HepG2 (cell line): ENCODE results near the gene TRIM10. TPM values are rescaled to one million over a fixed set of nuclear protein-coding genes. Genes with fewer than 3 reads are reported as not detected.
"Not testable (repeated sequence)": the region's sequence is repeated elsewhere in the genome, so short reads cannot be mapped to it uniquely, and the experiment has no call there.

ENCODE experiments used
- ATAC-seq: fragments of 200-7000 bp; cut with Tn5 transposase; 3 replicates; pipeline ENCODE4 v1.9.1; 2020; ENCODE audit warnings: mild to moderate bottlenecking, moderate library complexity
- BruUV-seq: library from RNA; stranded (reverse); fragments of 400-500 nt; replicated peaks from 2 replicates; lab custom pipeline; 2021; lab: Mats Ljungman, UMichigan
- CTCF ChIA-PET: fragments of 300-600 bp; formaldehyde crosslinking; extraction: SDS; loops from one replicate; lab custom pipeline; 2021; ENCODE audit warnings: low total read pairs, inconsistent platforms, low intra/inter-chr PET ratio; lab: Yijun Ruan, JAX
- POLR2A ChIA-PET: fragments of 350-600 bp; sonication (Branson Sonifier 250); formaldehyde crosslinking; loops from one replicate; lab custom pipeline; 2020; ENCODE audit warnings: antibody characterized with exemption, inconsistent platforms; lab: Yijun Ruan, JAX
- DNase-seq: peaks from one replicate; pipeline ENCODE4 v3.0.0-alpha.2; 2015; ENCODE audit warnings: low spot score
- FAIRE-seq: peaks from 3 replicates; lab custom pipeline; 2011; peaks lifted over from hg19 to GRCh38; lab: Jason Lieb, UNC
- H2AFZ ChIP-seq: one replicate; pipeline ENCODE4 v1.6.1; 2011; ENCODE audit warnings: low read length, inconsistent platforms
- H3K27ac ChIP-seq: fragments of 300-600 bp; 3 replicates; pipeline ENCODE4 v1.8.0; 2011; ENCODE audit warnings: mixed run types, mild to moderate bottlenecking, mixed read lengths, low read length, inconsistent platforms; ENCODE audit not compliant: insufficient read depth; ENCODE audit errors: extremely low read length
- H3K27me3 ChIP-seq, 2 experiments: fragments of 200-600 bp in 1 of 2; 2 replicates in 1 of 2; 3 replicates in 1 of 2; pipeline versions ENCODE4 v1.6.0 to v1.8.0; 2011; ENCODE audit warnings: low read length in 2 of 2, mild to moderate bottlenecking in 2 of 2, moderate library complexity in 2 of 2, inconsistent platforms in 1 of 2; ENCODE audit not compliant: insufficient read depth in 2 of 2, control insufficient read depth in 1 of 2
- H3K36me3 ChIP-seq, 2 experiments: fragments of 200-600 bp in 1 of 2; replicated peaks in 1 of 2; 2 replicates in 1 of 2; 3 replicates in 1 of 2; pipeline versions ENCODE4 v1.5.1 to v1.8.0; 2011; ENCODE audit warnings: low read length in 2 of 2, inconsistent platforms in 1 of 2; ENCODE audit not compliant: insufficient read depth in 2 of 2, control insufficient read depth in 1 of 2
- H3K4me1 ChIP-seq: 2 replicates; pipeline ENCODE4 v1.5.1; 2012; ENCODE audit warnings: low read length, inconsistent platforms; ENCODE audit not compliant: insufficient read depth
- H3K4me2 ChIP-seq: 2 replicates; pipeline ENCODE4 v1.6.0; 2011; ENCODE audit warnings: low read depth, low read length, inconsistent platforms
- H3K4me3 ChIP-seq, 3 experiments: fragments of 200-600 bp in 1 of 3; sonication (generic), shearing (Covaris generic) in 1 of 3; replicated peaks in 1 of 3; 2 replicates each; pipeline ENCODE4 v1.5.1; 2011 to 2016; ENCODE audit warnings: low read length in 3 of 3, inconsistent platforms in 2 of 3, low read depth in 2 of 3, mild to moderate bottlenecking in 2 of 3, control low read depth in 1 of 3, mixed read lengths in 1 of 3; ENCODE audit not compliant: insufficient read depth in 1 of 3
- H3K79me2 ChIP-seq: one replicate; pipeline ENCODE4 v1.6.1; 2011; ENCODE audit warnings: low read length, inconsistent platforms; ENCODE audit not compliant: insufficient read depth
- H3K9ac ChIP-seq: 2 replicates; pipeline ENCODE4 v1.6.0; 2011; ENCODE audit warnings: mild to moderate bottlenecking, low read depth, low read length, inconsistent platforms; ENCODE audit not compliant: insufficient read depth
- H3K9me3 ChIP-seq: 2 replicates; pipeline ENCODE4 v1.5.1; 2012; ENCODE audit warnings: mild to moderate bottlenecking, low read length
- H4K20me1 ChIP-seq: 2 replicates; pipeline ENCODE4 v1.6.0; 2011; ENCODE audit warnings: inconsistent platforms, mild to moderate bottlenecking, low read length, moderate library complexity; ENCODE audit not compliant: insufficient read depth
- CBX5 ChIP-seq: sonication (generic); formaldehyde crosslinking; IDR thresholded peaks from 2 replicates; pipeline ENCODE4 v1.4.0; 2020; ENCODE audit warnings: missing genetic modification reagents, borderline replicate concordance
- GABPB1 ChIP-seq: IDR thresholded peaks from 2 replicates; pipeline ENCODE4 v1.6.1; 2016; ENCODE audit warnings: mild to moderate bottlenecking, missing genetic modification reagents, moderate library complexity, missing compliant biosample characterization
- HOXA9 ChIP-seq: sonication (generic); formaldehyde crosslinking; IDR thresholded peaks from 2 replicates; pipeline ENCODE4 v1.8.1; 2022; ENCODE audit warnings: missing genetic modification reagents, mild to moderate bottlenecking, moderate library complexity, borderline replicate concordance
- KDM2A ChIP-seq: sonication (generic); formaldehyde crosslinking; IDR thresholded peaks from 2 replicates; pipeline ENCODE4 v1.4.0; 2020; ENCODE audit warnings: low read depth, missing genetic modification reagents, borderline replicate concordance
- MAX ChIP-seq: IDR thresholded peaks from 2 replicates; pipeline ENCODE4 v1.6.1; 2012; ENCODE audit warnings: inconsistent platforms
- MYC ChIP-seq: sonication (generic); formaldehyde crosslinking; IDR thresholded peaks from 2 replicates; pipeline ENCODE4 v1.9.0; 2021; ENCODE audit warnings: missing genetic modification reagents, borderline replicate concordance
- ONECUT2 ChIP-seq: sonication (generic); formaldehyde crosslinking; IDR thresholded peaks from 2 replicates; pipeline ENCODE4 v1.4.0; 2020; ENCODE audit warnings: missing genetic modification reagents
- RARA ChIP-seq: IDR thresholded peaks from 2 replicates; pipeline ENCODE4 v1.6.1; 2016; ENCODE audit warnings: missing genetic modification reagents, missing compliant biosample characterization
- SALL1 ChIP-seq: sonication (generic); formaldehyde crosslinking; IDR thresholded peaks from 2 replicates; pipeline ENCODE4 v1.8.0; 2022; ENCODE audit warnings: mild to moderate bottlenecking, missing genetic modification reagents
- SAP130 ChIP-seq: IDR thresholded peaks from 2 replicates; pipeline ENCODE4 v1.6.1; 2016; ENCODE audit warnings: low read depth
- SMAD1 ChIP-seq: sonication (generic); formaldehyde crosslinking; IDR thresholded peaks from 2 replicates; pipeline ENCODE4 v1.4.0; 2020; ENCODE audit warnings: missing genetic modification reagents, low read depth, mild to moderate bottlenecking, borderline replicate concordance
- ZBTB3 ChIP-seq: sonication (generic); formaldehyde crosslinking; IDR thresholded peaks from 2 replicates; pipeline ENCODE4 v1.4.0; 2020; ENCODE audit warnings: low read depth, mild to moderate bottlenecking, moderate library complexity, missing genetic modification reagents, borderline replicate concordance
- ZNF451 ChIP-seq: sonication (generic); formaldehyde crosslinking; IDR thresholded peaks from 2 replicates; pipeline ENCODE4 v1.5.0; 2020; ENCODE audit warnings: mild to moderate bottlenecking, missing genetic modification reagents
- ZNF580 ChIP-seq: IDR thresholded peaks from 2 replicates; pipeline ENCODE4 v1.6.1; 2016; ENCODE audit warnings: low read depth, borderline replicate concordance
- ZNF790 ChIP-seq: sonication (generic); formaldehyde crosslinking; IDR thresholded peaks from 2 replicates; pipeline ENCODE4 v1.8.0; 2022; ENCODE audit warnings: missing genetic modification reagents, mild to moderate bottlenecking, borderline replicate concordance
- ZNF83 ChIP-seq: sonication (generic); formaldehyde crosslinking; IDR thresholded peaks from 2 replicates; pipeline ENCODE4 v1.4.0; 2020; ENCODE audit warnings: missing genetic modification reagents, mild to moderate bottlenecking, borderline replicate concordance
- WGBS: methylation state at CpG from one replicate; pipeline ENCODE4 v1.1.6; 2017; ENCODE audit warnings: low lambda C conversion rate; 5-methylcytosine and 5-hydroxymethylcytosine counted together
- in situ Hi-C: cut with HindIII; loops from 2 replicates; pipeline ENCODE4 v1.10.0; 2017; ENCODE audit warnings: low pct_unique_long_range_greater_than_20kb; ENCODE audit not compliant: extremely low pct_ligation_motif_present
- intact Hi-C: fragments of 100-400 bp; cut with micrococcal nuclease; formaldehyde crosslinking; loops from one replicate; pipeline ENCODE4 v1.10.0; 2022; ENCODE audit not compliant: unreplicated experiment
- polyA plus RNA-seq, 8 experiments: library from polyadenylated mRNA; depleted of rRNA in 3 of 8; stranded (reverse) in 7 of 8; unstranded in 1 of 8; fragments of >200 nt; fragmentation: Illumina TruSeq in 4 of 8; extraction: Trizol in 4 of 8; gene quantifications; 2 replicates each; pipeline versions ENCODE4 v1.2.1 to v1.2.3, GENCODE V29; 2011 to 2016; ENCODE audit warnings: low read depth in 4 of 8, missing spikeins in 1 of 8, mixed read lengths in 1 of 8; ENCODE audit not compliant: insufficient read depth in 1 of 8
- total RNA-seq, 5 experiments: library from RNA; depleted of rRNA; stranded (reverse); fragments of >200 nt; fragmentation: Illumina TruSeq; extraction: Trizol; gene quantifications; 2 replicates each; pipeline ENCODE4 v1.2.3, GENCODE V29; 2016; ENCODE audit warnings: low read depth in 1 of 5

Gene TRIM10
- total and polyA plus RNA-seq, 2 of the 13 experiments (the other 11 are each of a cell fraction or from before 2014, with no cell fraction given): 4.1 to 6.8 TPM

GRCh38 chr6:30167101-30167500, 6.1 kb upstream of the TRIM10 start (continued):
- TF ChIP-seq ONECUT2 (no peak), ZNF83 (CRISPR knock-in tag) (no peak)

GRCh38 chr6:30165238-30165637, 4.2 kb upstream of the TRIM10 start:
- H3K9me3 ChIP-seq, DNase-seq, H2AFZ ChIP-seq, FAIRE-seq, intact Hi-C loops, H3K9ac ChIP-seq, ATAC-seq, H4K20me1 ChIP-seq, BruUV-seq, in situ Hi-C loops, H3K27ac ChIP-seq, H3K27me3 ChIP-seq: not testable (repeated sequence)
- 70% methylated on average over 1 of the region's 1 CpG for WGBS
- Histone ChIP-seq H3K36me3 (peaks cover 15 to 35% of the 10 kb centered on the region in 2 experiments), H3K4me1 (peaks cover 57% of the 10 kb centered on the region), H3K4me3 (peak overlapping the region in 1 of 3 experiments; percentile 90; a peak in 3 of 6 replicates), H3K79me2 (peaks cover 38% of the 10 kb centered on the region), H3K4me2 (peak overlapping the region; percentile 86)
- CTCF ChIA-PET: interaction anchor here (0.9 kb wide), 1 partner anchor 34 kb away, joined by 3 read pairs; no protein-coding TSS in a partner anchor
- TF ChIP-seq ZNF790: 0 out of 2 replicates have a peak, but pooled peaks have one; percentile 9
- POLR2A ChIA-PET: interaction anchor here (1.1 to 3.3 kb wide), 4 partner anchors 13 to 104 kb away, joined by 4 to 23 read pairs (median 7); partner anchors contain the start of genes POLR1H and TRIM40

GRCh38 chr6:30164714-30165113, 3.7 kb upstream of the TRIM10 start:
- intact Hi-C loops (no loop called here), in situ Hi-C loops (no loop called here)
- Histone ChIP-seq H3K79me2 (peaks cover 38% of the 10 kb centered on the region), H3K4me2 (peak overlapping the region; percentile 86), H3K4me1 (peaks cover 58% of the 10 kb centered on the region), H3K27me3 (peaks cover 0 to 3% of the 10 kb centered on the region in 2 experiments; a peak in 1 of 5 replicates), H3K9ac (peak overlapping the region; percentile 81), H3K27ac (peak overlapping the region; percentile 87), H3K4me3 (peak overlapping the region; percentile 90 to 95 (median 92)), H2AFZ (no peak overlapping the region), H3K36me3 (peaks cover 15 to 31% of the 10 kb centered on the region in 2 experiments), H3K9me3 (no peaks in the 10 kb centered on the region), H4K20me1 (no peaks in the 10 kb centered on the region; the same call in 1 of the 2 replicates)
- no peak for FAIRE-seq
- BruUV-seq: no TSS peak
- CTCF ChIA-PET: interaction anchor here (0.9 kb wide), 1 partner anchor 34 kb away, joined by 3 read pairs; no protein-coding TSS in a partner anchor
- ATAC-seq: no peak
- no peak for DNase-seq
- 13% methylated on average over 4 of the region's 4 CpGs for WGBS
- POLR2A ChIA-PET: interaction anchor here (1.1 to 3.3 kb wide), 9 partner anchors 10 to 103 kb away, joined by 3 to 26 read pairs (median 5); partner anchors contain the start of genes POLR1H, TRIM31 and TRIM40
- TF ChIP-seq HOXA9 (no peak), KDM2A (CRISPR knock-in tag) (no peak), SMAD1 (0 out of 2 replicates have a peak, but pooled peaks have one; percentile 41), ZNF790 (0 out of 2 replicates have a peak, but pooled peaks have one; percentile 47), ZBTB3 (CRISPR knock-in tag) (0 out of 2 replicates have a peak, but pooled peaks have one; percentile 6), ZNF451 (CRISPR knock-in tag) (0 out of 2 replicates have a peak, but pooled peaks have one; percentile 40), CBX5 (0 out of 2 replicates have a peak, but pooled peaks have one; percentile 9), MYC (CRISPR knock-in tag) (peak; percentile 46; the same call in 1 of the 2 replicates), RARA (no peak), GABPB1 (CRISPR knock-in tag) (0 out of 2 replicates have a peak, but pooled peaks have one; percentile 10), MAX (peak; percentile 77), SALL1 (CRISPR knock-in tag) (peak; percentile 26; the same call in 1 of the 2 replicates), SAP130 (peak; percentile 39; the same call in 1 of the 2 replicates), ZNF580 (CRISPR knock-in tag) (peak; percentile 2; the same call in 1 of the 2 replicates)
